ENCODE results near the gene MAT2B.
A peak's percentile ranks its signal among the peaks of the same experiment; 100 is the strongest.
"Not testable (repeated sequence)": the region's sequence is repeated elsewhere in the genome, so short reads cannot be mapped to it uniquely, and the experiment has no call there.

MAT2B gene

DNA sequence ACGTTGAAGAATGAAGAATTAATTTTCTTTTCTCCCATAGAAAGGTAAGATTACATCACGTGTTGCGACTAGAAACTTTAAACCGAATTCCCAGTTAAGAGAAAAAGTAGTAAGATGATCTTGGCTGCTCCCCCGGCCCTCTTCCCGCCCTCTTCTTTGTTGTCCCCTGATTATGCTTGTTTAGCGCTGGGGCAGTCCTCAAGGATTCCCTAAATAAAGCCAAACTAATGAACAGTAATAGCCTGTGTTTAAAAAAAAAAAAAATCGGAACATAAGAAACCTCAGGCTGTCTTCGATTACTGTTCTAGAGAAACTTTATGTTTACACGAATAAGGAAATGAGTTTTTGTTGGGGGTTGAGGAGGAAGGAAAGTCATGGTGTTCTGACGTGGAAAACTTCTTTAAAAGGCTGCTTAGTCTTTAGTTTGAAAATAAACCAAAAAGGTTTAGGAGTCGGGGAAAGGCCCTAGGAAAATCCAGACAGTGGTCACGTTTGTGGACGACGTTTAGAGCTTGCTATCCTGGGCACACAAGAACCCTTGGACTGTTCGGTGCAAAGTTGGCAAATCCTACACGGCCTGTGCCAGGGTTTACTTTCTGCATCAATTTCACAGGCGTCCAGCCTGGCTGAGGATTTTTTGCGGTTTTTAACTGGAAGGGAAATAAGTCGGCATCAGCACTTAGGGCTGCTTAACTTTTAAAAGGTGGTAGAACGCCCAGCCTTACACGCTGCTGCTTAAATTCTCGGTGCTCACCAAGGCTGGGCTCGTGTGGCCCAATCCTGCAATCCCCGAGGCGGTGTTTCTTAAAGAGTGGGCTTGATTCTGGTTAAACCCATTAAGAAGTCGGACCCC, 1.1 kb upstream of the MAT2B start:
- peak; percentile 22 to 50 for DNase-seq

DNA sequence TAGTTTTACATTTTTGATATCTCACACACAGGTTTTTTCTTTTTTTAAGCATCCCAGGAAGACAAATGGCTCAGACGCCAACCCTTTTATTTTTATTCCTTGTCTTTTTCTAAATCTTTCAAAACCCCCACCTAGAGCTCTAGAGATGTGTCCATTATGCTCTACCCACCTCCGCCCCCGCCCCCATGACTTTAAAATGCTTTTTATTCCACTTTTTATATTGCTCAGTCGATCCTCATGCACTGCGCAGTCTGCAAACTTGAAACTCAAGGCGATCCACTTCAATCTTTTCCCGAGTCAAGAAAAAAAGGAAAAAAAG, 411 bp upstream of the MAT2B start:
- DNase-seq = no peak

DNA sequence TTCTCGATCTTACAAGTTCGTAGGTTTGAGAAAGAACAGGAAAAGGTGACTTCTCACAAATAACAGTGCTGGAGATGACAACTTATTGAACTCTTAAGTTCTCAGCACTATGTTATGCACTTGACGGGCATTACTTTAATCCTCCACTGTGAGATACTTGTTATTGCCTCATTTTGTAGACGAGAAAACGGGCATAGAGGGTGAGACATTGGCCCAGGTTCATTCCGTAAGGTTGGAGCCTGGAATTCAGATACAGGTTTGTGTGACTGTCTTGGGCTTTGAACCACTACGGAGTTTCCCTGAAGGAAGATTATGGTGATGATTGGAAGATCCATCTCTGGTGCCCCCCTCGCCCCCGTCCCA, 657 bp downstream of the MAT2B start:
- DNase-seq = no peak

DNA sequence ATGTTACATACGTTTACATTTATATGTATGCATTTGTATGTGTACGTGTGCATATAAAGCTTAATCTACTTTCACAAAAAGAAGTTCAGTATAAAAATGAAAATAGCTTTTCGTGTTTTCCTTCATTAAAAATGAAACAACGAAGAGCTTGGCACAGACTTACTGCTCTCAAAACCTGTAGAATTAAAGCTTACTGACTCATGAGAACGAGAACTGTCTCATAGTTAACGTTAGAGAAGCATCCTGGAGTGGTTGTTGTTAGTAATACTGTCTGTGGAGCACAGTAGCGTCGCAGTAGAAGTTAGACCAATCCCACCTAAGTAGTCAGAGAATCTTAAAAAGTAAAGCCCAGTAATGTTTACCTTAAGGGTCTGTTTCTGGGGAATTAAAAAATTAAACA, 1.3 kb downstream of the MAT2B start:
- DNase-seq = no peak

DNA sequence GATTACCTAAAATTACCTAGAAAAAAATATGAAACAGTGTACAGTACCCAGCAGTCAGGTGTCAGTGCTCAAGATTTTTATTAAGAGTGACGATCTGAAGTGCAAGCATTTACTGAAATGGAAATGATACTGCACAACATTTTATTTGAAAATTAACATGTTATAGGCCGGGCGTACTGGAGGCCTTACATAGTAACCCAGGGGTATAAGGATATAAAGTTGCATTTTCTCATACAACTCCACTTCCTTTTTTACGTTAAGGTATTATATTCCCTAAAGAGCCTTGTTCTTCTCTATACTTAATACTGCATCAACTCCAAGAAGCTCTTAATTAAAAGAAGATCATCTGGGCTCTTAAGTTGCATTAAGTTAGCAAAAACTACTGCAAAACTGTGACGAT, 3.3 kb downstream of the MAT2B start:
- no peak for DNase-seq

DNA sequence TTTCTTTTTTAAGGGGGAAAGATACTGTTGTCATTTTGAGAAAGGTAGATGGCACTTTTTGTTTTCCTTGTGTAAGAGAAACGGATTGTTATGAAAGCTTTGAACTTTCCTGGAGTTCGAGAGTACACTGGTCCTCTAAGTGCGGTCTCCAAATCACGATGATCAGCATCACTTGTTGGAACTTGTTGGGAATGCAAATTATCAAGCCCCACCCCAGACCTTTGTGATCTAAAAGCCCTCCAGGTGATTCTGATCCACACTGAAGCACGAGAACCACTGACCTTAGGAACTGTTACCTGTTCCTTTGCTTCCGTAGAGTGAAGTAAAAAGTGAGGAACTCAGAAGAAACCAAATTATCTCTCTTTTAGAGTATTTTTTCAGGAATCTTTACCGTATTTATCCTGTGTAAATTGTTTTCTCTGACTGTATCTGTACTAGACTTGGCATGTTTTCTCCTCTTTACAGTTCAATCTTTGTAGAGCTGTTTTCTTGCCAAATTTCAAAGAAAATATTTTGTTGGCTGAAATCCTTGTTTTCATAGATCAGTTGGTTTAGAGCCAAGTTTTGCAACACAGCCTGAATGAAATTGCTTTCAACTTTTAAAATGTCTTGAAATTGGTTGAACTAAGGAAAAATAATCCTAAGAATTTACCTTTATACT, 4.0 kb downstream of the MAT2B start:
- DNase-seq = peak; percentile 21 to 70

DNA sequence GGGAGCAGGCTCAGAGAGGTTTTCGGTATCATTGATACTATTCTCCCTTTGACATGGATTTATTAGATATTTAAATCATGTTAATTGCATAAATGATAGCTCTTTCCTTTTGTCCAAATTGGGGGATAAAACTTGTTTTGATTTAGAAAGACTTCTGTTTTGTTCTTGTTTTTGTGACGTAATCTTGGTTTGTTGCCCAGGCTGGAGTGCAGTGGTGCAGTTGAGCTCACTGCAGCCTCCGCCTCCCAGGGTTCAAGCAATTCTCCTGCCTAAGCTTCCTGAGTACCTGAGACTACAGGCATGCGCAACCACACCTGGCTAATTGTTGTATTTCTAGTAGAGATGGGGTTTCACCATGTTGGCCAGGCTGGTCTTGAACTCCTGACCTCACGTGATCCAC, 7.1 kb downstream of the MAT2B start:
- DNase-seq = no peak

DNA sequence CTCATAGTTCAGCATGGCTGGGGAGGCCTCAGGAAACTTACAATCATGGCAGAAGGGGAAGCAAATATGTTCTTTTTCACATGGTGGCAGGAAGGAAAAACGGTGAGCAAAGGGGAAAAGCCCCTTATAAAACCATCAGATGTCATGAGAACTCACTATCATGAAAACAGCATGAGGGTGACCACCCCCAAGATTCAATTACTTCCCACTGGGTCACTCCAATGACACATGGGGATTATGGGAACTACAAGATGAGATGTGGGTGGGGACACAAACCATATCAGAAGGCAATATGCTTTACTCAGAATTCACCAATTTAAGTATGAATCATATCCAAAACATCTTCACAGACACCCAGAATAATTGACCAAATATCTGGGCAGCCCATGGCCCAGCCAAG, 19.7 kb downstream of the MAT2B start:
- DNase-seq = no peak

DNA sequence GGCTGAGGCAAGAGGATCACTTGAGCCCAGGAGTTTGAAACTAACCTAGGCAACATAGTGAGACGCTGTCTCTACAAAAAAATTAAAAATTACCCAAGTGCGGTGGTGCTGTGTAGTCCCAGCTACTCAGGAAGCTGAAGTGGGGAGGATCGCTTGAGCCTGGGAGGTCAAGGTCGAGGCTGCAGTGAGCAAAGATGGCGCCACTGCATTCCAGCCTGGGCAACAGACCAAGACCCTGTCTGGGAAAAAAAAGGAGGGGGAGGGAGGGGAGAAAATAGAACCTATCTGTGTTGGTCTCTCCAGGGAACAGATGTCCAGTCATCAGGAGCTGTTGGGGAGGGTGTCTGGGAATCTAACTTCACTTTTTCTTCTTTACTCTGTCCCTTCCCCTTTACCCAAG, 24.3 kb downstream of the MAT2B start:
- no peak for DNase-seq

DNA sequence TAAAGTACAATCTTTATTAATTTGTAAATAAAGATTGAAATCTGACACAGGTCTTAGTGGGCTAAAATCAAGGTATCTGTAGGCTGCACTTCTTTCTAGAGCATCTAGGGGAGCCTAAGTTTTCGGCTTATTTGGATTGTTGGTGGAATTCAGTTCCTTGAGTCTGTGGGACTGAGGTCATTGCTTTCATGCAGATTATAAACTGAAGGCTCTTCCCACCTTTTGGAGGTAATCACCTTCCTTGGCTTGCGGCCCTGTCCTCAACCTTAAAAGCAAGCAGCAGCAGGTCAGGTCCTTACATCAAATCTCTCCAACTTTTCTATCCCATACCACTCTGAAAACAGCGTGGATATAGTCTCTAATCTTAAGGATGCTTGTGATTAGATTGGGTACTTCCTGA, 25.9 kb downstream of the MAT2B start:
- DNase-seq = no peak

DNA sequence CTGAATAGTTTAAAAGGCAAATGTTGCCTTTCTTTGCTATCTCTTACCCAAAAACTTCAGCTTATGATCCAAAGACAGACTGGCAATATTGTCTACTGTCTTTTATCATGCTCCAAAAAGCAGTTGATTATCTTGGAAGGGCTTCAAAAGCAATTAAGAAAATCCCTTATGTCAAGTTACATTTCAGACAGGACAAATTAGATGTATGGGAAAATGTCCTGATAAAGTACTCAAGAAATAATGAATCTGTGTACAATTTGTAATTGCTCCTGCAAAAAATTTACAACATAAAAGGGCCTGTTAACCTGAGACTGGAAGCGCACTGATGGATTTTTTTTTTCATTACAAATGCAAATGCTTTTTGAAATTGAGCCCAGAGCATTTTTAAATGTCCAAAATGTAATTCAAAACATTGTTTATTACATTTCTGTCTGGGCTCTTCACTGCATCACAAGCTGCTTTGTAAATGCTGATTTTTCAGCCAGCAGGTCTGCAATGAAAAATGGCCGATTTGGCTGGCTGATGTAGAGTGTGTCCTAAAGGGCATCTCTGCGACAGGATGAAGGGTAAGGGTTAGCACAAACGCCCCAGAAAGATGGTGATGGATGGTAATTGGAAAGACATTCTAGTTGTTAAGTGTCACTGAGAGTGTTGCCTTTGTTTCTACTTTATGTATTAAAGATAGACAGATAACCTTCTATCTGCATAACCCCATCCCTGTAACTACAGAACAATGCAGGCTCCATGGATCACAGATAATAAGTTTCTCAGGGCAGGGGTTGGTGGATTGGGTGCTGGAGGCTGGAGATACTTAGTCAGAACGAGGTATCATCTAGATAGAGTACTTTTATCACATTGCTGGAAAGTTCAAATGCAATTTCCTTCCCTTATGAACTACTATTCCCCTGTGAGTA, 27.0 kb downstream of the MAT2B start:
- DNase-seq = no peak

DNA sequence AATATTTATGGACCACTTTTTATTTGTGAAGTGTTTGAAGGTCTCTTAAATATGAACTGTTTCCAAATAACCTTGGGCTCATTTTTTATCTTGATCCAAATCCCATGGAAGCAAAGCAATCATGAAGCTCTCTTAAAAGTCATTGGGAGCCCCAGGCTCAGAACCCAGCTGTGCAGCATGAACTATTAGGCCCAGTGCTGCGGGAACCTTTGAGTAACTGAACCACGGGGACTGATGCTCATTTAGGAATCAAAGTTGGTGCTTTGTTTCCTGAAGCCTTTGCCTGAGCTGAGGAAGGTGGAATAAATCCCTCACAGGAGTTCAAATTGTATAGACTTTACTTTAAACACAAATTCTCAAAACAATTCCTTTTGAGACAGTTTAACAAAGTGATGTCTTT, 27.8 kb downstream of the MAT2B start:
- DNase-seq = no peak

DNA sequence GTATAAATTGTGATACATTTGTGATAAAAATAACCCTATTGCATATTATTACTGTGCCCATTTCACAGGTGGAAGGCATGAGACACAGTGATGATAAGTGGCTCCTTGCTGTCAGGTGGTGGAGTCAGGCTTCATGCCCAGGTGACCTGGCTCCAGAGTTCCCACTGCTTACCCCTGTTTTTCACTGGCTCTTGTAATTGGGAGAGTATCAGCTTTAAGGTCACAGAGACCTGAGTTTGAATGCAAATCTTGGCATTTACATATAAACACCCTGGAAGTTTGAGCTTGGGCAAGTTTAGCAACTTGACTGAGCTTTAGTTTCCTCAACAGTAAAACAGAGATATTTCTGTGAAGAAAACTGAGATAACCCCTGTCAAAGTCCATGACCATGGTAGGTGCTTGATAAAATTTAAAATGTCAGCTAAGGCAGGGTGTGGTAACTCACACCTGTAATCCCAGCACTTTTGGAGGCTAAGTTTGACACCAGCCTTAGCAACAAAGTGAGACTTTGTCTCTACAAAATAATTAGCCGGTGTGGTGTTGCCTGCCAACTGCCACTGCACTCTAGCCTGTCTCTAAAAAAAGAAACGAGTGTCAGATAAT, 29.2 kb downstream of the MAT2B start:
- peak in 1 of 2 experiments; percentile 8 for DNase-seq

DNA sequence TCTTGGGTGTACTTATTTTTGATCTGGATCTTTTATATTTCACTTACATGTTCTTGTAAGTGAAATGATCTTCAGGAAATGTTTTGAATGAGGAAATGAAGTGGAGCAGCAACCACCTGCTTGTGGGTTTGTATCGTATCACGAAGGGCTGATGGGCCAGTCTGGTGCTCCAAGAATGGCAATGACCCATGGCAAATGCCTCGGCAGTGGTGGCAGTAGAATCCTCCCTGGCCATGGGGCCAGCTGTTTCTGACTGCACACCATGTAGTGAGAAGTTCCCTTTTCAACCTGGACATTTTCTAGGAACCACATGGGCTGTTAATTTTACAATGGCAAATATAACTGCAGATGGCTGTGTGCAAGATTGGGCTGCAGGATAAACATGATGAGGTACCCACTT, 29.9 kb downstream of the MAT2B start:
- DNase-seq = peak in 1 of 2 experiments; percentile 7

DNA sequence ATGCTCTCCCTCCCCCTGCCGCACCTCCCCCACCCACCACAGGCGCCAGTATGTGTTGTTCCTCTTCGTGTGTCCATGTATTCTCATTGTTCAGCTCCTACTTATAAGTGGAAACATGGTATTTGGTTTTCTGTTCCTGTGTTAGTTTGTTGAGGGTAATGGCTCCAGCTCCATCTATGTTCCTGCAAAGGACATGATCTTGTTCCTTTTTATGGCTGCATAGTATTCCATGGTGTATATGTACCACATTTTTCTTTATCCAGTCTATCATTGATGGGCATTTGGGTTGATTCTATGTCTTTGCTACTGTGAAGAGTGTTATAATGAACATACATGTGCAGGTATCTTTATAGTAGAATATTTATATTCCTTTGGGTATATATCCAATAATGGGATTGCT, 31.0 kb downstream of the MAT2B start:
- not testable (repeated sequence) for DNase-seq

DNA sequence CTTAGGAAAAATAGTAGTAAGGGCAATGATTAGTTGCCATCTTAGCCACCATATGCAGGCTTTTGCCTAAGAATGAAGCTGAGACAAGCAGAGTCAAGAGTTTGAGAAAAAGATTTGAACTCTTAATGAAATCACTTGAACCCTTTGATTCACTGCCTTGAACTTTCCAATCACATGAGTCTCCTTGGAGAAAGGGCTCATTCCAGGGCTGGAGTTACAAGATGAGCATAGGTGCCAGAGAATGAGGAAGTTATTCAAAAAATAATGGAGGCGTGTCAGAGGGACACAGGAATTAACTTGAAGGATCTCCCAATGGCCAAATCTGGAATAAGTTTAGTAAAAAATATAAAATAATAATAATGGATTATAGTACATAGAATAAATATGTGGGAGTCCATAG, 35.3 kb downstream of the MAT2B start:
- no peak for DNase-seq

DNA sequence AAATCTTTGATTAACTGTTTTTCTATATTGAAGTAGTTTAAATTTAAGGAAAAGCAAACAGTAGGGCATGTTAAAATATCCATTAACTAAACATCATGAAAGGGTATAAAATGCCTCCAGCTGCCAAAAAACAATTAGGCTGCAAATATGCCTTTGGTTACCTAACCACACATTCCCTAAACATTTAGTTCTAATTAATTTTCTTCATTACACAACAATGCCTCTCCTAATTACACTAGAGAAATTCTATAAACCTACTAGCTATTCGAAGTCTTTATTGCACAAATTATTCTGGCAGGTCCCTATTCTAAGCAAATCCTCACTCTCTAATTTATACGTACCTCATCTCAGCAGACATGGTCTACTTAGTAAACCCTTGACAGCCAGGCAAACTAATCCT, 37.4 kb downstream of the MAT2B start:
- no peak for DNase-seq

DNA sequence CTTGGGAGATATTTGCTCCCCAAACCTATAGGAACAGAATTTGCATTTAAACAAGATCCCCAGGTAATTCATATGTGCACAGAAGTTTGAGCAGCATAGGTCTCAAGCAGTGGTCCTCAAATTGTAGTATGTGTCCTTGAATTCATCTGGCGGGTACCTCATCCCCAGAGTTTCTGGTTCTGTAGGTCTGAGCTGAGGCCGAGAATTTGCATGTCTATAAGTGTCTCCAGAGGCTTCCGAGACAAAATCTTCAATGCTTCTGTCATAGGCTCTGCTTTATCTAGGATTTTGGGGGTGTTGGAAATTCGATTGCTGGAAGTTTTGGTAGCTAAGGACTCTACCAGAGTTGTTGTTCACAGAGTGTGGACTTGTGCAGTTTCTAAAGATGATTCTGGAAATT, 38.6 kb downstream of the MAT2B start:
- DNase-seq = no peak

DNA sequence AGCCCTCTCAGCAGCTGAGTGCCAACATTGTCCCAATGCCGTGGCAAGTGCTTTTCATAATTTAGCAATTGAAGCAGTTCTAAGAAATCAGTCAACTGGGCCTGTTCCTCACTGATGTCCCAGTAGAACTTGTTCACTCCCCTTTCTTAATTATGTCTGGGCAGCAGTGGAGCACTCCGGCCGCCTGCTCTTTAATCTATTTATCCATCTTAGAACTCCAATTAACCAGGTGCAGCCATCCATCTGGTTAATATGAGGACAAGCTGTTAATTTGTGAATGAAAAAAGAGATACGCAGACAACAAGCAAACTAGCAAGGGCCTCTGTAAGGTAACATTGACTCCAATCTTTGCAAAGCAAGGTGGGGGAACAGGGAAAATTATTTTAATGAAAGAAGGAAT, 39.4 kb downstream of the MAT2B start:
- DNase-seq = no peak

DNA sequence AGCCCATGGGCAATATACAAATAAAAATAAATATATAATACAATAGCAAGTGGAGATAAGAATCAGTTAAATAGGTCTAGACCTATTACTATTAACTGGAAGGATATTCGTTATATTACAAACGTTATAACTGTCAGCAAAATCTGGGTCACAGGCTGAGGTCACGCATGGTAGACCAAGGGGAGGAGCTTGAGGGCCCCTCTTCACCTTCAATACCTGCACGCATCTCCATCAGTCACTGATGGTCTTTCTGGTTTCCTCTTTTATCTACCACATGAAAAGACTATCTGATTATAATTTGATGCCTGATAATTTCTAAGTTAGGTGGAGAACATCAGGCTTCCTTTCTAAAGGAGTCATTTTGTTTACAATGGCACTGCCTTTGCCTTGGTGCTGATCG, 43.2 kb downstream of the MAT2B start:
- no peak for DNase-seq

DNA sequence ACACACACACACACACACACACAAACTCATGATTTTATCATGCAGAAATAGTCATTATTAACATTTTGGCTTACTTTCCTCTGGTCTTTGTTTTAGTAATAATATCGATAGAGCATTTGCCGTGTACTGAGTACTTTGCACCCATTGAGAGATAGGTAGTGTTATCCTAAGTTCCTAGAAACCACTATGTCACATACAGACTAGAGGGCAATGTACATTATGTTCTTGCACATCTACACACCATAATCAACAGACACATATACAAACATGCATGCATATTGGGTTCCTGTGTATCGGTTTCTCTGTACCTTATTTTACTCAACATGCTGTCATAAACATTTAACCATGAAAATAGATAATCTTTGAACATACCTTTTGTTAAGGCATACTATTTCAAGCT, 45.7 kb downstream of the MAT2B start:
- no peak for DNase-seq

DNA sequence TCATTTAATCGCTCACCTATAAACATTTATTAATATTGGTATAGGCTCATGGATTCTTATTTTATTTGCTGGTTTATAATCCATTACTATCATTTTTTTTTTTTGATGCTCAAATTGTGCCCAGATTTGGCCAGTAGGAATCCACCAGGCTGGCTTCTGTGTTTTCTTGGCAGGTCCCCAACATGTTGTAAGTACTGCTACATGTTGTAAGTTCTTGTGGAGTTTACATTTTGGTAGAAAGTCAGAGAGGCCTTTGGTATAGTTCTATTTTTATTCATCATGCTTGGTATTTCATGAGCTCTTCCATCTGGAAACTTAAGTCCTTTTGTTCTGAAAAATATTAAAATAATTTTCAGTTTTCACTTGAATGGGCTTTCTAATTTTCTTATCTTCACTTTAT, 47.1 kb downstream of the MAT2B start:
- no peak for DNase-seq

DNA sequence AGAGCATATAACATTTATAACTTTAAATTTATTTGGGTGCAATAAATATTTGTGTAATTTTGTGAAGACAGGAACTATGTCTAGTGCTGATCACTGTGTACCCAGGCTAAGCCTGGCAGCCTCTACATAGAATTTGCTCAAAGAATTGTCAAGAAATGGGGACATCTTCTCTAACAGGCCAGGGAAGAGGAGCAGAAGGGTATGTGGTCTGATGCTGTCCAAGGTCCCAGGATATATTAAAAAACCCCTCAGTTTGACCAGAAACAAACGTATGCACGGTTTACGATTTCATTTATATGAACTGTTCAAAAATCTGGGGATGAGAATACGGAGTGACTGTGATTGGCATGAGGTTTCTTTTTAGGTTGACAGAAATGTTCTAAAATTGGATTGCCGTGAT, 55.9 kb downstream of the MAT2B start:
- DNase-seq = no peak
